NOMO-1 (cell line): ENCODE measurements around the gene SPEF1.
"Not testable (repeated sequence)": the region's sequence is repeated elsewhere in the genome, so short reads cannot be mapped to it uniquely, and the experiment has no call there.

ENCODE experiments used
- DNase-seq, 2 experiments: peaks; one replicate each; lab custom pipeline; 2025; ENCODE audit not compliant: unreplicated experiment in 2 of 2; lab: John Stamatoyannopoulos, UW

Gene SPEF1

GRCh38 chr20:3811467-3812258 is 30.4 kb upstream of the SPEF1 start:
- DNase-seq: peak; percentile 93

- DNase-seq: no peak
Measured at GRCh38 chr20:3808544-3808943, 27.3 kb upstream of the SPEF1 start.

- no peak for DNase-seq
Measured at GRCh38 chr20:3804781-3805180, 23.5 kb upstream of the SPEF1 start.

GRCh38 chr20:3804254-3804751 is 23.1 kb upstream of the SPEF1 start:
- DNase-seq: peak; percentile 21 to 27

- DNase-seq: no peak
Measured at GRCh38 chr20:3803854-3804253, 22.6 kb upstream of the SPEF1 start.

- no peak for DNase-seq
Measured at GRCh38 chr20:3803289-3803688, 22.0 kb upstream of the SPEF1 start.

GRCh38 chr20:3802524-3803239 is 21.4 kb upstream of the SPEF1 start:
- no peak for DNase-seq

- no peak for DNase-seq
Measured at GRCh38 chr20:3801846-3802245, 20.6 kb upstream of the SPEF1 start.

GRCh38 chr20:3801299-3801698 is 20.1 kb upstream of the SPEF1 start:
- DNase-seq: no peak

GRCh38 chr20:3800878-3801260 is 19.6 kb upstream of the SPEF1 start:
- DNase-seq: no peak

- DNase-seq: no peak
Measured at GRCh38 chr20:3800256-3800877, 19.1 kb upstream of the SPEF1 start.

- no peak for DNase-seq
Measured at GRCh38 chr20:3798908-3799248, 17.6 kb upstream of the SPEF1 start.

- no peak for DNase-seq
Measured at GRCh38 chr20:3798373-3798768, 17.1 kb upstream of the SPEF1 start.

- DNase-seq: no peak
Measured at GRCh38 chr20:3797592-3798372, 16.5 kb upstream of the SPEF1 start.

GRCh38 chr20:3797226-3797545 is 15.9 kb upstream of the SPEF1 start:
- DNase-seq: no peak

- DNase-seq: no peak
Measured at GRCh38 chr20:3796477-3797225, 15.4 kb upstream of the SPEF1 start.

GRCh38 chr20:3795511-3796468 is 14.5 kb upstream of the SPEF1 start, which contains the start of gene CDC25B:
TSS of gene CDC25B (plus strand) at chr20:3796310. CDS start at chr20:3796532, 222 bp downstream.
- DNase-seq: peak; percentile 75 to 90

GRCh38 chr20:3794701-3795420 is 13.6 kb upstream of the SPEF1 start:
- DNase-seq: no peak

GRCh38 chr20:3794168-3794567 is 12.9 kb upstream of the SPEF1 start:
- DNase-seq: not testable (repeated sequence)
